ENCODE results near the gene THRSP.
A peak's percentile ranks its signal among the peaks of the same experiment; 100 is the strongest.
"Not testable (repeated sequence)": the region's sequence is repeated elsewhere in the genome, so short reads cannot be mapped to it uniquely, and the experiment has no call there.

THRSP gene

DNA sequence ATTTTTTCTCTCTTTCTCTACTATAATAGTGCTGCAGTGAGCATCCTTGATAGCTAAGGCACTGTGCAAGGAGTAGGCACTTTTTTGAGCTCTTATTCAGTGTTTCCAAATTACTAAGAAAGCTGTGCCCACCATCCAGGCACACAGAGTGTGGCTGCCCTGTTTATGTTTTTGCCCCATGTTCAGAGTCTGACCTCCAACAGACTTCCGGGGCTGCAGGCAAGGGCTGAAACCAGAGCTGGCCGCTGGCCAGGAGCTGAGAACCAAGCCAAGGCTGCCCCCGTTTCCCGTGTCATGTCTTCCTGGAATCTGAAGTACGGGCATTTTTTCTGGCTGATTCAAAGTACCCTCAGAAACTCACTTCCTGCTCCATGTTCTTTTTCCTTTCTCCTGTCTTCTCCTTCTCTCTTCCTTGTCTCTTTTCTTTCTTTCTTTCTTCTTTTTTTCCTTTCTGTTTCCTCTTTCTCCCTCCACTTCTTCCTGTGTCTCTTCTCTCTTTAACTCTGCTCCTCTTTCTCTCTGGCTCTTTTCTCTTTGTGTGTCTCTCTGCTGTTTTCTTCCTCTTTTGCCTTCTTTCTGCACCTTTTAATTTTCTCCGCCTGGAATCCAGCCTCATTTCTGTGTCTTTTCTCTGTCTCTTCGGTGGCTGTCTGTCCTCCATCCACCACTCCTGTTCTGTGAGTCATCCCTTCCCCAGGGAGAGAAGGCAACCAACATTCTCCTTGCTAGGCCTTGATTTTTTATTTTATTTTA lies 23.6 kb upstream of the THRSP start:
- DNase-seq = peak in 1 of 5 experiments; percentile 11

DNA sequence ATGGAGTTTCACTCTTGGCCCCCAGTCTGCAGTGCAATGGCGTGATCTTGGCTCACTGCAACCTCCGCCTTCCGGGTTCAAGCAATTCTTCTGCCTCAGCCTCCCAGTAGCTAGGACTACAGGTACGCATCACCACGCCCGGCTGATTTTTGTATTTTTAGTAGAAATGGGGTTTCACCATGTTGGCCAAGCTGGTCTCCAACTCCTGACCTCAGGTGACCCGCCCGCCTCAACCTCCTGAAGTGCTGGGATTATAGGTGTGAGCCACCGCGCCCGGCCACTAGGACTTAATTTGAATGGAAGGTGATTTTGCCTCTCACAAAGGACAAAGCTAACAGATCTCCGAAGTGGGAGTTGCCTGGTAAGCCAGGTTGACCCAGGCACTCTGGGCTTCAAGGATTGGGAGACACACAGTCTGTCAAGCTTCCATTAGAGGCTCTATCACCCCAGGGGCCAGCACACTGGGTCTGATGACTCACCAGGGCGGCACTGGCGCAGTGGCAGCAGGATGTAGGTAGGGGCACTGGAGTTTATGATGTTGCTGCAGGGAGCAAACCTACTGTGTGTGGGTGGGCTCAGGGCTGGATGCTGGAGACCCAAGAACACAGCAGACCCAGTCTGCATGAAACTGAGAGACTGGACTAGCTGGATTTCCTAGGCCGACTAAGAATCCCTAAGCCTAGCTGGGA lies 22.8 kb upstream of the THRSP start:
- DNase-seq = no peak

DNA sequence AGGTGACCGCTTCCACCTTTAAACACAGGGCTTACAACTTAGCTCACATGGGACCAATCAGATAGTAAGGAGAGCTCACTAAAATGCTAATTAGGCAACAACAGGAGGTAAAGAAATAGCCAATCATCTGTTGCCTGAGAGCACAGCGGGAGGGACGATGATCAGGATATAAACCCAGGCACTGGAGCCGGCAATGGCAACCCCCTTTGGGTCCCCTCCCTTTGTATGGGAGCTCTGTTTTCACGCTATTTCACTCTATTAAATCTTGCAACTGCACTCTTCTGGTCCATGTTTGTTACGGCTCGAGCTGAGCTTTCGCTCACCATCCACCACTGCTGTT lies 22.3 kb upstream of the THRSP start:
- DNase-seq = not testable (repeated sequence)

GRCh38 chr11:78041843-78042440 lies 21.7 kb upstream of the THRSP start:
- DNase-seq = no peak

GRCh38 chr11:78044706-78045105 lies 19.0 kb upstream of the THRSP start:
- DNase-seq = no peak

DNA sequence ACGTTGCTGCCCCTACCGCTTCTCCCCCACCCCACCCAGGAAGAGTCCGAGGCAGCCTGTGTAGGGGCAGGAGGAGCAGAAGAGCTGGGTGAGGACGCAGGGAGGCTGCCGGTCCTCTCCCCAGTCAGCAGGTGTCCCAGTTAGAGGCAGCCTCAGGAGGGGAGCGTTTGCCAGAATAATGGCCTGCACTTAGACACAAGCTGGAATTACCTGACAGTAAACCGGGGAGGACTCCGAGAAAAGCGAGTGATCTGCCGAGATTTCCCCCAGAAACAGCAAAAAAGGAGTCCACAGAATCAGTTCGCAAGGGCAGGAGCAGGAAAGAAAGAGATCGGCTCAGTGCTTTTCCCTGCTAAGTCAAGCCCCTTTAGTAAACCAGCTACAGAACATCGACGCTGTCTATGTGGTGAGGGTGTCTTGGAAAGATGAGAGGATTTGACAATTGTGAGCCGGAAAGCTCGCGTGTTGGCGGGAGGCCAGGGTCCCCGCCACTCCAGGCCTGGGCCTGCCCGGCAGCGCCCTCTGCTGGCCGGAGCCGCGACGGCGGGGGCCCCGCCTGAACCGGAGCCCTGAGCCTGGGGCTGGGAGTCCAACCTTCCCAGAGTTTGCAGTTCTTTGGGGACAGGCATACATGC lies 17.7 kb upstream of the THRSP start:
- DNase-seq = peak; percentile 55 to 69 (median 66)

DNA sequence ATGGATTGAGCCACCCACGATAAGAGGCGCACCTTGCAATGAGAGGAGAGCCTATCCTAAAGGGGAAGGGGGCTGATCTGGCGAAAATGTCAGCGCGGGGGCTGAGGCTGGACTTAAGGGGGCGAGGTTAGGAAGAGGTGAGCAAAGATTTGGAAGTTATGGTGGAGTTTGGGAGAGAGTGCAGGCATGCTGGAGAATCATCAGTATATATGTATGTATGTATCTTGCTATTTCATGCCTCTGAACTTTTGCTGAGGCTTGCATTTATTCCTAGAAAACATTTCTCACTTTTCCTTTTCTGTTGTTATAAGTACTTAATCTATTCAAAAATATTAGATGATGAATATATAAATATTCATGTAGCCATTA lies 17.2 kb upstream of the THRSP start:
- DNase-seq = no peak

DNA sequence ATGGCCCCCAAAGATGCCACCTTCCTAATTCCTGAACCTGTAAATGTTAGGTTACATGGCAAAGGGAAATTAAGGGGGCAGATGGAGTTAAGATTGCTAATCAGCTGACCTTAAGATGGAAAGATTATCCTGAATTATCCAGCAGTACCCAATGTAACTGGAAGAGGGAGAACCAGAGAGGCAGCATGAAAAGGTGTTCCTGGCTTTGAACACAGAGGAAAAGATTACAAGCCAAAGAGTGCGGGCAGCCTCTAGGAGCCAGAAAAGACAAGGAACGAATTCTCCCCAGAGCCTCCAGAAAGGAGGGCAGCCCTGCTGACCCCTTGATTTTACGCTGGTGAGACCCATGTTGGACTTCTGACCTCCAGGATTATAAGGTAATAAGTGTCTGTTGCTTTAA lies 15.1 kb upstream of the THRSP start:
- no peak for DNase-seq

DNA sequence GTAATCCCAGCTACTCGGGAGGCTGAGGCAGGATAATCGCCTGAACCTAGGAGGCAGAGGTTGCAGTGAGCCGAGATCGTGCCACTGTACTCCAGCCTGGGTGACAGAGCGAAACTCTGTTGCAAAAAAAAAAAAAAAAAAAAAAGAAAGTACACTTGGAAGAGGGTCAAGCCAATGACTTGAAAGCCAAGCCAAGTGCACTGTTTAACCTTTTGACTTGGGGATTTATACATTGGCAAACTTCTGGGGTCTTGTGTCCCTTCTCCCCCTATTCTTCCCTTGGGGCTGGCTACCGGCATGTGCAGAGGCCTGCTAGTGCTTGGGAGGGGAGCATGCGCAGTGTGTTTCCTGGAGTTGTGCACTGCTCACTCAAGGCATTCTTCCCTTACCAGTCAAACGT lies 14.3 kb upstream of the THRSP start:
- DNase-seq = no peak

DNA sequence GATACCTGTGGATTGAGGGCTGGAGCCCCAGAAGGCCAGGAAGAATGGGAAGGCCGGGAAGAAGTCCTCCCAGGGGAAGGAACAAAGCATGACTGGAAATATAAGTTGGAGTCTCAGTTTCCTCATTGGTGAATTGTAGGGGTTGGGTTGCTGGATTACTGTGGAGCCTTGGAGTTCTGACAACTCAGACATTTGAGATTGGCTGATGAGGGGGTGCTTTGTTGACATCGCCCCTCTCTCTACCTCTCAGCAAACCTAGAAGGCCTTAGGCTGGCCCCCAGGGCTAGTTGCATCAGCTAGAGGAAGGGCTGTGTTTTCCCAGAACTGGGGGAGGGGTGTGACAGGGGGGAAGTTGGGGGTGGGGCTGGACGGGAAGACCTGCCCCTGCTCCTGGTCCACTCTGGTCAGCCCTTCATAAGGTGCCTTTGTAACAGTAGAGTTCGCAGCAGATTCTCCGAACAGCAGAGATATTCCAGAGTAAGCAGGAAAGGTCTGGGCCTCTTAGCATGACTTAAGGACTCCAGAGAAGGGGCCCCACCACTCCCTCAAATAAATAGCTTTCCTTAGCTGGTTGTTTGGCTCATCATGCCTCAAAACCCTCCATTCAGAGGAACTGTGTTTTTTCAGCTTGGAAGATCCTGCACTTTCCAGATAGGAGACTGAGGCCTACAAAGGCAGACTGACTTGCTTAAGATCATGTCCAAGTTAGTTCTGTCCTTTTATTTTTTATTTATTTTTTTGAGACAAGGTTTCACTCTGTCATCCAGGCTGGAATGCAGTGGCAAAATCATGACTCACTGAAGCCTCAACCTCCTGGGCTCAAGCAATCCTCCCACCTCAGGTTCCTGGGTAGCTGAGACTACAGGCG lies 12.5 kb upstream of the THRSP start:
- no peak for DNase-seq

DNA sequence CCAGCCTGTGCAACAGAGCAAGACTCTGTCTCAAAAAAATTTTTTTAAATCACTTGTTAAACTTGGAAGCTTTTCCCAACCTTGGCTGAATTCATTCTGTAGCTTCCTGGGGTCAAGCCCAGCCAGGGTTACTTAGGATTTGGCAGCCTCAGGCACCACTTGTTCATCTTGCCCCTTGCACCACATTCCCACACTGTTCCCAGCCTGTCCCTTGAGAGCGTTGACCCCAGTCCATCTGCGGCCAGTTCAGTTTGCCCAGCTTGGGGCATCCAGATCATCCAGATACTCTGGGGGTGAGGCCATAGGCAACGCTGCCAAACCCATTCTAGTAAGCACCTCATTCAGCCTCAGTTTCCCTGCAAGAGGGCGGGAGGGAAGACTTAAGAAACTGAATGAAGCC lies 8.7 kb upstream of the THRSP start:
- DNase-seq = no peak

- DNase-seq = no peak
Observed at GRCh38 chr11:78056093-78056492, 7.6 kb upstream of the THRSP start.

GRCh38 chr11:78057462-78058055 lies 6.1 kb upstream of the THRSP start:
- DNase-seq = no peak

DNA sequence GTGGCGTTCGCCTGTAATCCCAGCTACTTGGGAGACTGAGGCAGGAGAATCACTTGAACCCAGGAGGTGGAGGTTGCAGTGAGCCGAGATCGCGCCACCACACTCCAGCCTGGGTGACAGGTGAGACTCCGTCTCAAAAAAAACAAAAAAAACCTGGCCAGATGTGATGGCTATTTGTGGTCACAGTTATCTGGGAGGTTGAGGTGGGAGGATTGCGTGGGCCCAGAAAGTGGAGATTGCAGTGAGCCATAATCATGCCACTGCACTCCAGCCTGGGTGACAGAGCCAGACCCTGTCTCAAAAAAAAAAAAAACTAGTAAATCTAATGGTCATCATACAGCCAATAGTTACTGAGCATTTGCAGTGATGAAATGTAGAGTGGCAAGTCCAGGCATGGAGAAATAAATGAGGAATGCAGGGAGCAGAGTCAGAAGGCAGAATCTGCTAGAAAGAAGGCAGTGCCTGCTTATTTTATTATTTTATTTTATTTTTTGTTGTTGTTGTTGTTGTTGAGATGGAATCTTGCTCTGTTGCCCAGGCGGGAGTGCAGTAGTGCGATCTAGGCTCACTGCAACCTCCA lies 3.8 kb upstream of the THRSP start:
- DNase-seq = not testable (repeated sequence)

GRCh38 chr11:78060533-78060932 lies 3.1 kb upstream of the THRSP start:
- no peak for DNase-seq

- DNase-seq = no peak
Observed at GRCh38 chr11:78061088-78061920, 2.4 kb upstream of the THRSP start.

DNA sequence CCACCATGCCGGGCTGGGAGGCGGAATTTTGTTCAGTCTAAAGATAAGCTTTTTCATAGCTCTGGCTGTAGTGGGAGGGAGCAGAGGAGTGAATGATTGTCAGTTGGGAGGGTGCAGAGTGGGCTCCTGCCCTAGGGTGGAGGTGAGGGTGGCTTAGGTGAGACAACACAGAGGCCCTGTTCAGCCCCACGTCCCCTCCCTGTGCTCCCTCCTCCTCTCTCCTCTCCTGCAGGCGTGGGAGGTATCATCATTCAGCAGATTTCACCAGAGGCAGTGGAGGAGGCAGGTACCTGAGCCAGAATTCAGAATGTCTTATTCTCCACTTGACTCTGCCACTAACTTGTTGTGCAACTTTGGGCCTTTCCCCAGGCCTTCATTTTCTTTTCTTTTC lies 1.7 kb upstream of the THRSP start:
- no peak for DNase-seq

DNA sequence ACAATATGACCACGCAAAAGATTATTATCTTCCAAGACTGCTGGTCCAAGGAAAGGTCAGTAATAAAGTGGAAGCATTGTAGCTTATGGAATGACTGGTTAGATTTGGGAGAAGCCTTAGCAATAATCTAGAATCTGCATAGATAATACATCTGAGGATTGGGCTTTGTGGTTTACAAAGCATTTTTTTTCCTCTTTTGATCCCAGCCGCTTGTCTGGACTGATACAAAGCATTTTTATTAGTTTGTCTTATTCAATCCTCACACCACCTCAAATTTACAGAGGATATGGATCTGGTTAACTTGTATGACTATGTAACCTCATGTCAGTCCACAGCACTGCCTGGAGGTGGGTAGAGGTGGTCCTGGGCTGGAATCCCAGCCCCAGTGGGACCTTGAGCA lies 990 bp upstream of the THRSP start:
- DNase-seq = no peak

DNA sequence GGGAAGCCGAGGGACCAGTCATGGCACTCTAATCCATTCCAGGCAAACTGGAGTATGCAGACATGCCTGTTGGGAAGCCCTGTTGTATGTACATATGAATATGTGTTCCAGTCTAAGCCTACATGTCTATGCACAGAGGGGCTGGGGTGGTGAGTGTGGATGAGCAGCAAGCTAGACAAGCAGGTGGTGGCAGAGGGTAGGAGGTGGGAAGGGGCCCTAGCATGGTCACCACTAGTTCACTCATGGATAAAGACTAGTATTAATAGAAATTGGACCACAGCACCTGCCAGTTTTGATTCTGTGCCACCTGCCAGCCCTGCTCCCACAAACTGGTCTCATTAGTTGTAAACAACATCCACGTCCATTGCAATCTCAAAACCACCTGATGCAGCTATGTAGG lies 1.5 kb downstream of the THRSP start:
- no peak for DNase-seq

DNA sequence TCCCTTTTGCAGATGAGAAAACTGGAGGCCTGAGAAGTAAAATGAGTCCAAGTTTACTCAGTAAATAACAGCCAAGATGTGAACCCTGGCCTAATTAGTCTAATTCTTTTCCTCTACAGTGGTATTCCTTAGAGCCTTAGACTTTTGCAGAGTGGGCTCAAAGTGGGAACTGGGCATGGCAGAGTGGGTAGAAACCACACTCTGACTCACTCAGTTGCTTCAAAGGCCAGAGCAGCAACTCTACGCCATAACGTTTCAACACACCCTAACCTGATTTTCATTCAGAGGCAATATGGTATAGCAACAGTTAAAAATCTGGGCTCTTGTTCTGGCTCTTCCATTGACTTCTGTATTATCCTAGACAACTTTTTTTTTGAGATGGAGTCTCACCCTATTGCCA lies 2.8 kb downstream of the THRSP start:
- DNase-seq = no peak

DNA sequence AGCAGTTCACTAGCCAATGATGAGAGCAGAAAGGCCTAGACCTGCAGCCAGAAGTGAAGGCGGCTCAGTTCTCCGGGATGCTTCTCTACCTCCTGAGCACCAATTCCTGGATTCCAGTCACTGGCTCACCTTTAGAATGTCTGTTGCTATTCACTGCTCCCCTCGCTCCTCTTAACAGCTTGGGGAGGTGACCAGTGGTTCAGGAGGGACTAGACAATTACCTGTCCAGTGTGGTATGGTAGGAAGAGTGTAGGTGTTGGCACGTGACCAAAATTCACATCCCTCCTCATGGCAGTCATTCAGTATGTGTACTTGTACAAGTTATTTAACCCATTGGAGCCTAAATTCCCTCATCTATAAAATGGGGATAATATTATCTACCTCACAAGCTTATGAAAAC lies 4.0 kb downstream of the THRSP start:
- DNase-seq = no peak
